Cerebellar nuclear complex (tissue), 1 donor: ENCODE measurements around the gene OXSR1.

ENCODE experiments used
- DNase-seq, 2 experiments: peaks; one replicate each; lab custom pipeline; 2025; lab: John Stamatoyannopoulos, UW

OXSR1 gene

DNA sequence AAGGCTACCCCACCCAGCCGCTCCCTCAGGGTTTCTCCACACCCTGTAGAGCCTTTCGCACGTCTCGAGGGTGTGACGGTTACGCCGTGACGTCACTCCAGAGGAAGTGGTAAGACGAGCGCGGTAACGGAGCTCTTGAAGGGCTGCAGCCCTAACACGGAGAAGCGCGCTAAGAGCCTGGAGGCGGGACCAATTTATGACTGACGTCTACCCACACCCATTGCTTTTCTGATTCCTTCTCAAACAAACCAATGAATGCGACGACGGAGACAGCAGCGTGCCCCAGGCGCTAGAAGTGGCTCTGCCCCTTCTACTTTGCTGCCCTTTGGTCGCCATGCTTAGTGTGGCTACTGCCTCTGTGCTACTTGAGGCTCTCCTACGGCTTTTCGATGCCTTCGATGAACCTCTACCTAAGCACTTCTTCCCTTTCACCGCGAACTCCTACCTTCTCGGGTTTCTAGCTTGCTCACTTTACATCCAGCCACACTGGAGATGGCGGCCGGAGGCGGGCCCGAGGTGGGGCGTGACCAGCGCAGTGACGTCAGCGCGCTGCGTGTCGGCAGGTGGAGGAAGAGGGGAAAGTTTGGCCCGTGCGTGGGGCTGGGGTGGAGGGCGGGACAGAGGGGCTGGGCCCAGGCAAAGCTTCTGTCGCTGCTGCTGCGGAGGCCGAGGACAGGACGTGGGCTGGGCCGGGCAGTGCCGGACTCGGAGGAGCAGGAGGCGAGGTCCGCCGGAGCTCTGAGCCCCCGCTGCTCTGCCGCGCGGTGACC, at the start of gene OXSR1:
OXSR1 (plus strand) TSS at position 586 of the 770 bp plus-strand sequence. CDS start 340 bp downstream, outside the sequence.
- DNase-seq: peak; percentile 94 to 97

DNA sequence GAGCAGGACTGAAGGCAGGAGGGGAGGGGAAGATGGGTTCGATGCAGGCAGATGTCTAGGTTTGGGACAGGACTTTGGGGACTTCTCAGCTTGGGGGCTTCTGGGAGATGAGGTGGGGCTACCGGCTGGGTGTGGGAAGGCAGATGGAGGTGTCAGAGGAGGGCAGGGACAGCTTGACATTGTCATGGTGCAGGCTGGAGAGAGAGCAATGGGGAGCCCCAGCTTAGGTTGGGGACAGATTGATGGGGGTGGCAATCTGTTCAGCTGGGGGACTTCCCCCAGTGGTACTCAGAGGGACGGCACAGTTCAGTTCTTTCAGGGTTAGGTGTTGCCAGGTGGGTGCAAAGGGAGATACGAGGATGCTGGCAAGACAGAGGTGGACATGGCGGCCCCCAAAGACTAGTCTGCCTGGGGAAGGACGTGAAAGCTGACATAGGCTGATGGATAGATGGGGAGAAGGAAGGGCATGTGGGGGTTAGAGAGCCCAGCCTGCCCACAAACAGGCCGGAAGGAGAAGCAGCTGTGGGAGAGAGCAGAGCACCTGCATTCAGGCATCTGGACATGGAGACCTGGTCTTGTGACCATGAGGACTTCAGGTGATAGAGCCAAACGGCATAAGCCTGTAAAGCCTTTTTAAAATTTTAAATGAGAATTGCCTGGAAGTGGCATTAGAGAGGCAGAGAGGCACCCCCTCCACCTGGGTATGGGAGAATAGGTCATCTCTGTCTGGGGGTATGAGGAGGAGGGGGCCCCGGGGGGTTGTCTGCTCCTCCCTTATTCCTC, 49.5 kb upstream of the OXSR1 start:
- DNase-seq: no peak

DNA sequence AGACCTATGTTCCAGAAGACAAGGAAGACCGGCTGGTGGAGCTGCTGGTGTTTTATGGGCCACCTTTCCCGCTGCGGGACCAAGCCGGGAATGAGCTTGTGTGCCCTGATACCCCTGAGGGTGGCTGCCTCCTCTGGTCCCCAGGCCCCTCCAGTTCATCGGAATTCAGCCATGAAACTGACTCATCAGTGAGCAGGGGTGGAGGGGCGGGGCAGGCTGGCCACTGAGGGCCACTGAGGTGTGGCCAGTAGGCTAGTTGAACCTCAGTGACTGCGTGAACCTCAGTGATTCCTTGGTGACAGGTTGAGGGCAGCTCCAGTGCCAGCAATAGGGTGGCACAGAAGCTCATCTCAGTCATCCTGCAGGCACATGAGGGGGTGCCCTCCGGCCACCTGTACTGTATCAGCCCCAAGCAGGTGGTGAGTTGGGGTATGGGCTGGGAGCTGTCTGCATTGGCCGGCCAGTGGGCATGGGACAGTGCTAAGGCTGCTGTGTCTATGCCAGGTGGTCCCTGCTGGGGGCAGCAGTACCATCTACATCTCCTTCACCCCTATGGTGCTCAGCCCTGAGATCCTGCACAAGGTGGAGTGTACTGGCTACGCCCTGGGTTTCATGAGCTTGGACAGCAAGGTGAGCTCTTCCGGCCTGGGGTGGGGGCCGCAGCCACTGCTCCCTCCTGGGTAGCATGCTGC, 48.7 kb upstream of the OXSR1 start:
- no peak for DNase-seq

DNA sequence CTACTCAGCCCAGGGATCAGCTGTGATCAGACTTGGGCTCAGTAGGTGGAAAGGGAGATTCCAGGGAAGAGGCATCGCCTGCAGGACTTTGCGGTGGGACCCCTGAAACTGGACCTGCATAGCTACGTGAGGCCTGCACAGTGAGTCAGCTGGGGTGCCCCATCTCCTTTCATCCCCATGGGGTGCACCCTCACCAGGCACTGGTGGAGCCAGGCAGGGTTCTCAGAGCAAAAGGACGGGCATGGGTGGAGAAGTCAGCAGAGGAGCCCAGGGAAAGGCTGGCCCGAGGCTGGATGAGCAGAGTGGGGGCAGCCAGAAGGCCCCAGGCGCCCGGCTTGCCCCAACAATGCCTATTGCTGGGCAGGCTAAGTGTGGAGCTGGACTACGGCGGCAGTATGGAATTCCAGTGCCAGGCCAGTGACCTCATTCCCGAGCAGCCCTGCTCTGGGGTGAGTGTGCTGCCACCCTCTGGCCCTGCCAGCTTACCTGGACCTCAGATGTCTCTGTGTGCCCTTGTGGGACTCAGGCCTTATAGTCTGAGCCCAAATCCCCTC, 48.1 kb upstream of the OXSR1 start:
- DNase-seq: no peak

DNA sequence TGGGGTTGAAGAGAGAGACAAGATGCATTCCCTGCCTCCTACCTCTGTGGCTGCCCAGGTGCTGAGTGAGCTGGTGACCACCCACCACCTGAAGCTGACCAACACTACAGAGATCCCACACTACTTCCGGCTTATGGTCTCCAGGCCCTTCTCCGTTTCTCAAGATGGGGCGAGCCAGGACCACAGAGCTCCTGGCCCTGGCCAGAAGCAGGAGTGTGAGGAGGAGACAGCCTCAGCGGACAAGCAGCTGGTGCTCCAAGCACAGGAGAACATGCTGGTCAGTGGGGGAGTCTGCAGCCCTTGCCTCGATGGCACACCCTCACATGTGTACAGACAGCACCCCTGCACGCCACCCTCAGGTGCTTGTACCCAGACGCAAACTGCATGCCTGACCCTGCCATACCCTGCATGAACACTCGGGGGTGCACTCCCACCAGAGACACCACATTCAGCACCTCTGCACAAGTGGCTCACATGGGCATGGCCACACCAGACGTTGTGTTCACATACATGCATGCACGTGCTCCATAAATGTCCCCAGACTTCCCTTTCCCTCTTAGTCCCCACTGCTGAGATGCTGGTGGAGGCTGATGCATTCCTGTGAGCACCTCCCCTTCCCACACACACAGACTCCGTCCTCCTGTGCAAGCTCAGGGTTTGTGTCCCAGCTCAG, 47.5 kb upstream of the OXSR1 start:
- no peak for DNase-seq

DNA sequence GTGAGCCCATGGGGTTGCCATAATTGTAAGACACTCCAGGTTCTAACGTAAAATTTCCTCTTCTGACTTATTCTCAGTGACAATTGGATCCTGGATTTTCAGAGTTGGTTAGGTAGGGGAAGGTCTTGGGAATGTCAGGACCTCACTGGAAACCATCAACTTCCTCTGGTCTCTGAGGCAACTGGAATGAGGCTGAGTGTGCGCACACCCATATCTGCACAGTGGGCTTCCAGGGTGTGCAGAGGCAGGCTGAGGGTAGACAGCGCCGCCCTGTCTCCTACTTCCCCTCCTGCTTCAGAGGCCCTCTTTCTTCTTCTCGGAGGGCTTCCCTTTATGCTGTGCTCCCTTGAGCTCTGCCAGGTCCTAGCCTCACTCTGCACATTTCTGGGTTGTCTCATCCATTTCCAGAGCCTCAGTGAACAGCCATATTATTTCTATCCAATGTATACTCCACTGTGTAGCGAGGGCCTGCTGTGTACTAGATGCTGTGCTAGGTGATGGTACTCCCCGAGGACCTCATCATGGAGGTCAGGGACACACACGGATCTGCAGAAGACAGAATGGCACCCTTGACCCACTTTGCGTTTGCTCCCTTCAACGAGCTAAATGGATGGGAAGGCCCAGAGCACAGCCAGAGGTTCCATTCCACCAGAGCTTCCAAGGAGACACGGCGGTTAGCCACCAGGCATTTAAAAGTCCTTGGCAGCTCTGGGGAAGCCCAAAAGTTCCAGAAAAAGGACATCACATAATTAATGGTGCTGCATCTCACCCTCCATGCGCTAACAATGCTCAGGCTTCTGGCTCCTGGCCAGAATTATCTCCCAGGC, 46.7 kb upstream of the OXSR1 start:
- DNase-seq: no peak

DNA sequence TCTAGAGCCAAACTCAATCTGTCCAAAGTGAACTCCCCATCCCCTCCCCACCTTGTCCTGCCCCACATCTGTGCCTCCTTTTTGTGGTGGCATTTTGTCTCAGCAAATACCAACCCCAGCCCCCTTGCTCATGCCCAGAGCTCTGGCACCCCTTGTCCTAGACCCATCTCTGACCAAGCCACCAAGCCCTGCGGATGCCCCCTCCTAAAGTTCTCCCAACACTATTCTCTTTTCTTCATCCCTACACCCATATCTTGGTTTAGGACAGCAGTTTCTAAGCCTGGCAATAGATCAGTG, 46.1 kb upstream of the OXSR1 start:
- no peak for DNase-seq

DNA sequence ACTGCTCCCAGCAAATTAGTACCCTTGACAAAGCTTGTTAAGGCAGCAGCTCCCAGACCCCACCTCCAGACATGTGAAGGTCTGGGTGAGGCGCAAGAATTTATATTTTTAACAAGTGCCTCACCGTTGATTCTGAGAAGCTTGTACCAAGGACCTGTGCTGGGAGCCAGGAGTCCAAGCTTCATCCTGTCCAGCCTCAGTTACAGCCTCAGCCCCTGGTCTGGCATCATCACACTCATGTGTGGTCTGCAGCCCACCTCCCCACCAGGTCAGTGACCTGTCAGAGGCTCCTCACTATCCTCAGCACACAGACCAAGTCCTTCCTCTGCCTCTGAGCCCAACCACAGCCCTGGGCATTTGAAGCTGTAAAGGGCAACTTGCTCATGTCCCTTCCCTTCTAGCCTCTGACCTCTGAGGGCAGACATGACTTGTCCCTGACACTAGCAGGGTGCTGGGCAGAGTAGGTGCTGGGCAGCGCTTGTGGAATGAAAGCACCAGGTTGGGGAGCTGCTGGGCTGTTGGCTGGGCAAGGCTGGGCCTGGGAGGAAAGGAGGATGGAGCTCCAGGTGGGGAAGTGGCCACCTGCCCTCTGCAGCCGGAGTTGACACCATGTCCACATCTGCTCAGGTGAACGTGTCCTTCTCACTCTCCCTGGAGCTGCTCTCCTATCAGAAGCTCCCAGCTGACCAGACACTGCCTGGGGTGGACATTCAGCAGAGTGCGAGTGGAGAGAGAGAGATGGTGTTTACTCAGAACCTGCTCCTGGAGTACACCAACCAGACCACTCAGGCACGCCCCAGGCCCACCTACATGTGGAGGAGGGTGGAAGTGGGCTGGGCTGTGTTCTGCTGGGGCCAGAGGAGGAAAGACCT, 45.3 kb upstream of the OXSR1 start:
- no peak for DNase-seq

DNA sequence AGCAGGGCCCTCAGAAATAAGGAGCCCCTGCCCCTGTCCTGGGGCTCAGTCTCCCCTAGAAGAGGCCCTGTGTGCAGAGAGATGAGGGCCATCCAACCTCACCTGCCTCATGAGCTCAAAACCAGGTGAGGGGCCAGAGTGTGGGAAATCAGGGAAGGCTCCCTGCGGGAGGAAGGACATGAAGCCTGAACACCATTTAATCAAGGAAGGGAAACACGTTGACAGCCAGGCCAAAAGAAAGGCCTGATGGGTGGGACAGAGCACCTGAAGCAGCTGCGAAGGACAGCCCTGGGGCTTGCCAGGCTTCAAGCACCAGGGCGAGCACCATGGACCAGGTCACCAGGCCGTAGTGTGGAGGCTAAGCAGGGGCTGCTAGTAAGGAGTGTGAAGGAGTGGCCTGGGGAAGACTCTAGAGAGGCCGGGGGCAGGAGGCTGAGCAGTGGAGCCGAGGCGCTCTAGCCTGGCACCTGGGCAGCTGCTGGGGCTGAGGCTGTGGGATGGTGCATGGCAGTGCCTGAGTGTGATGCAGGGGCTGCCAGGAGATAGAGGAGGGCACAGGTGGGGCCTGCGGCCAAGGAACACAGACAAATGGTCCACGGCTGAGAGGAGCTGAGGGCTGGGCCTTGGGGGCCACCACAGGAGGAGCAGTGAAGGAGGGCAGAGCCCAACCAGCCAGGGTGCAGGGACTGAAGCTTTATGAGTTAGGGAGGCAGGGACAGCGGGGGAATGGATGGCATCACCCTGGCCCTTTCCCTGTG, 44.5 kb upstream of the OXSR1 start:
- no peak for DNase-seq

DNA sequence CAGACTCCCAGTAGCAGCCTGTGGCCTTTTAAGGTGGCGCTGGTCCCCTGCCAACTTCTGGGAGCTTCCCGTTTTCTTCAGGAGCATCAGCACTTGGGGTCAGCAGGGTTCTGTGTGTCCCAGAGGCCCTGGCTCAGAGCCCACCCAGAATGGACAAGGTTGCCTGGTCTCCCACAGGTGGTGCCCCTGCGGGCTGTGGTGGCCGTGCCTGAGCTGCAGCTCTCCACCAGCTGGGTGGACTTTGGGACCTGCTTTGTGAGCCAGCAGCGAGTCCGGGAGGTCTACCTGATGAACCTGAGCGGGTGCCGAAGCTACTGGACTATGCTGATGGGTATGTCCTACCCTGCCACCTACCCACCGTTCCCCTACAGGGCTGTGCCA, 43.9 kb upstream of the OXSR1 start:
- DNase-seq: no peak

DNA sequence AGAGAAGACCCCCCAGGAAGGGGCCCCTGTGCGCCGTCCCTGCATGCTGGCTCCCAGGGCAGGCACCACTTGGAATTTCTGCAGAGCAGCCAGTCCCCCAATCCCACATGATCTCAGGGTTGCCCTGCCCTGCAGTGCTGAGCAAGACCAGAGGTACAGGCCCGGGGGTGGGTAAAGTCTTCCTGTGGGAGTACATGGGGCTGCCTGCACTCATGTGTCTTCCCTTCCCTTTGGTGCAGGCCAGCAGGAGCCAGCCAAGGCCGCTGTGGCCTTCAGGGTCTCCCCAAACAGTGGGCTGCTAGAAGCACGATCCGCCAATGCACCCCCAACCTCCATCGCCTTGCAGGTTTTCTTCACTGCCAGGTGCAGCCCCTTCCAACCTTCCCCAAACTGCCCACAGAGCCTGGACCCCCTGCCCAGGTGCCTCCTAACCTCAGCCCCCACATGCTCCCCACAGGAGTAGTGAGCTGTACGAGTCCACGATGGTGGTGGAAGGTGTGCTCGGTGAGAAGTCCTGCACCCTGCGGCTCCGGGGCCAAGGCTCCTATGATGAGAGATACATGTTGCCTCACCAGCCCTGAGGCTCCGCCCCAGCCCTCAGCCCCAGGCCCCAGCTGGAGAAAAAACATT, 43.4 kb upstream of the OXSR1 start:
- no peak for DNase-seq

DNA sequence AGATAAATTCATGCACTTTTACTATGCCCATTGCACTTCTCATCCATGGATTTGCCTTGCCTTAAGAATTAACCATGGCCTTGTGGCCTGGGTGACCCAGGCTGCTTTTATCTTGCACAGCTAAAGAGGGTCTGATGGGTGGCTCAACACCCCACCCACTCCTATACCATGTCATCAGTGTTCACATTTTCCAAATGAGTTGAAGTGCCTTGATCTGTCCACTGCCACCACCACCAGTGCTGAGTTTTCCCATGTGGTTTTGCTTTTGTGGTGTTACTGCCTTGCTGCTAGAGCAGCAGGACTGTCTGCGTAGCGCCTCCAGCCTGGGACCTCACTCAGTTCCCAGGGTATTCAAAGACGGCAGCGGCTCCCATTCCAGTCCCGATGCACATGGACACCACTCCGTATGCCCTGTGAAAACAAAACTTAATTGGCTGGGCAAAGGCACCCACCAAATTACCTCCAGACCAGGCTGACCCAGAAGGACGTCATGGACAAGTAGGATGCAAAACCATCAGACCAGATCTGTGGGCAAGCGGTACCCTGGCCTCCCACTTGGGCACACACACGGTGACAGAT, 42.5 kb upstream of the OXSR1 start:
- DNase-seq: no peak

DNA sequence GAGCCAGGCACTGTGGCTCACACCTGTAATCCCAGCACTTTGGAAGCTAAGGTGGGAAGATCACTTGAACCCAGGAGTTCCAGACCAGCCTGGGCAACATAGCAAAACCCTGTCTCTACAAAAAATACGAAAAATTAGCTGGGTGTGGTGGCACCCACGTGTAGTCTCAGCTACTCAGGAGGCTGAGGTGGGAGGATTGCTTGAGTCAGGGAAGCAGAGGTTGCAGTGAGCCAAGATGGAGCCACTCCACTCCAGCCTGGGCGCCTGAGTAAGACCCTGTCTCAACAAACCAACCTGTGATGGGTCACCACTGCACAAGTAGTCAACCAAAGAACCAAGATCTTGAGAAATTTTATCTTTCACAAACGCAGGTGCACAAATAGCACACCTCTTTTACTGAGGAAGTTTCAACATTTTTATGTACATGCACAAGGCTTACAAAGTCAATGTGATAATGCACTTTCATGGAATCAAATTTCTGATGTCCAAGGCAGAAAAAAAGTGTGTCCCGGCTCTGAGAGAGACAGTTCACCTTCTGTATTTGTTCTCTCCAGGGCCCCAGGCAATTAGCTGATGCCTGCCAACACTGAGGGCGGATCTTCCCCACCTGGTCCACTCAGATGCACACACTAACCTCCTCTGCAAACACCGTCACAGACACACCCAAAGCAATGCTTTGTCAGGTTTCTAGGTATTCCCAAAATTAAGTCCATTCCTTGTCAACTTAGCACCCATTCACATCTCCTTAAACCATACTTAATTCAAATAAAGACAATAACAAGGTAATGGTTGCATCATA, 40.8 kb upstream of the OXSR1 start:
- no peak for DNase-seq

DNA sequence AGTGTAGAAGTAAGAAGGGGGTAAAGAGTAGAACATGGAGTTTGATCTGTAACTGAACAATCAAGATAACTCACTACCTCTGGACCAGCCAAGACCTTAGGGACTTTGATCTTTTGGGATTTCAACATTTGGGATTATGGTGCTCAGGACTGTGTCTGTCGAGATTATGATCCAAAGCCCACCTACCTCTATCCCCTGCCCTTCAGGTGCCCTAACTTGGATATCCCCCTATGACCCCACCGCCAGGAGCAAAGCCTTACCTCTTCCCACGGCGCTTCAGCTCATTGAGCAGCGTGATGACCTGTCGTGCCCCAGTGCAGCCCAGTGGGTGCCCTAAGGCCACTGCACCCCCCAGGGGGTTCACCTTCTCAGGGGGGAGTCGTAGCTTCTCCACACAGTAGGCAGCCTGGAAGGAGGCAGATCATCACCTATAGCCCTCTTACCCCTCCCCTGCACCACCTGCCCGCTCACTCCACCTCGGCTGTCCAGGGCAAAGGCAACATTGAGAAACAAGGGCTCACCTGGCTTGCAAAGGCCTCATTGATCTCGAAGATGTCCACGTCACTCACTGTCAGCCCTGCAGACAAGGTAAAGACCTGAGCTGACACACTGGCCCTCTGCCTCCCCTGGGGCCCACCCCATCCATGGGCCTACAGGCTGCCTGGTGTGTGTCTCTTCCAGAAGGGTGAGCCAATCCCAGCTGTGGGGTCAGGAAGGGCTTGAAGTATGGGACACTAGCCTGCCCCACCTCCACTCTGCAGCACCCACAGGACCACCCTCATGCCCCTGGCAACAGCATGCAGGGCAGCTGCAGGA, 39.8 kb upstream of the OXSR1 start:
- DNase-seq: no peak

DNA sequence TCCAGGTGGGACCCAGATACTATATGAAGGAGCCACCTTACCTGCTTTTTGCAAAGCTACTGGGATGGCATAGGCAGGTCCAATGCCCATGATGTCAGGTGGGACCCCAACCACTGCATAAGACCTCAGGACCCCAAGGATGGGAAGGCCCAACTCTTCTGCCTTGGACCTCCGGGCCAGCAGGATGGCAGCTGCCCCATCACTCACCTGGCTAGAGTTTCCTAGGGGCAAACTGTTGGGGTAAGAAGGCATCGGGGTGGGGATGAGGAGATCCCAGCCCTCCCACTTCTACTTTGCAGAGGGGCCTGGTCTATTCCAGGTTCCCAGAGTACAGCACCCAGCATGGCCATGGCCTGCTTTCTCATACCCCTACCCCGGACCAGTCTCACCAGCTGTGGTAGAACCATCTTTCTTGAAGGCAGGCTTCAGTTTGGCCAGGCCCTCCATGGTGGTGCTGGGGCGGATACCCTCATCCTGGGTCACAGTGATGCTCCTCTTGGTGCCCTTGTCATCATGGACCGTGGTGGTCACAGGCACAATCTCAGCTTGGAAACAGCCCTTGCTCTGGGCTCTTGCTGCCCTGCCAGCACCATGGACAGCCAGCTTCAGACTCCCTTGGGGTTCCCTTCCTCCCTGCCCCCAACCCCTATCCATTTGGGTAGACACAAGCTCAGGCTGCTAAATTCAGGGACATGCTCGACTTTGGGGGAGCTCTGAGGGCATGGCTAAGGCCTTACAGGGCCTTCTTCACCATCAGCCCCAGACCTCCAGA, 39.0 kb upstream of the OXSR1 start:
- DNase-seq: no peak

DNA sequence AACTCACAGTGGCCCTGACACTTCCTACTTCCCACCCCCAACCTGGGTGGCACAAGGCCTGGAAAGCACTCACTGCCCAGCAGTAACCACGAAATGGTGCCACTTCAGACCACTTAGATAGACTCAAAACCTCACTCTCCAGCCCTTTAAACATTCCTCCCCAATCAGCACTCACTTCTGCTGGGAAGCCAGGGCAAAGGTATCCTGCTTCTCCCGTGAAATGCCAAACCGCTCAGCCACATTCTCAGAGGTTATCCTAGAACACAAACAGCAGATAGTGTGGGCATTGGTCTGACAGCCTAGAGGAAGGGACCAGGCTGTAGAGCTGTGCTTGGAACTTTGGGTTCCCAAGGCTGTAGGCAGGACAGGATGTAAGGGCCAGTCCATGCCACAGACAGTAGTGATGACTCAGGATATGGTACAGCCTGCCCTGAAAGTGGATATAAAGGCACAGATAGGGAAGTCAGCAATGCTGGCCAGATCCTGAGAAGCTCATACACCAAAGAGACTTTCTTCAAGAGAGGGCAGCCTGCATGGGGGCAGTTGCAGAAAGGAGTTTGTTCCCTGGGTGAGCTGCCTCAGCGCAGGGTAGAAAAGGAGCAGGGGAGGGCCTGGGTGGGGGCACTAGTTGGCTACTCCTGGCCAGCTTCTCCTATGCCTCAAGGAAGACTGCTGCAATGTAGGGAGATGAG, 37.6 kb upstream of the OXSR1 start:
- DNase-seq: no peak
